Ectodermal cell (in vitro differentiated cells): Measurements from ENCODE around the gene BRDT. TPM values are rescaled to one million over a fixed set of nuclear protein-coding genes. Genes with fewer than 3 reads are reported as not detected.

ENCODE experiments used
- H3K27ac ChIP-seq: 2 replicates; pipeline ENCODE4 v1.7.0; 2013; ENCODE audit warnings: mild to moderate bottlenecking, low read depth, low read length; ENCODE audit not compliant: insufficient read depth, poor library complexity, severe bottlenecking
- H3K27me3 ChIP-seq: 2 replicates; pipeline ENCODE4 v1.7.0; 2013; ENCODE audit warnings: mild to moderate bottlenecking, low read length; ENCODE audit not compliant: insufficient read depth, control insufficient read depth, poor library complexity, severe bottlenecking
- H3K36me3 ChIP-seq: one replicate; pipeline ENCODE4 v1.7.0; 2013; ENCODE audit warnings: low read length; ENCODE audit not compliant: control insufficient read depth, insufficient read depth
- H3K4me1 ChIP-seq: one replicate; pipeline ENCODE4 v1.7.0; 2013; ENCODE audit warnings: low read length; ENCODE audit not compliant: control insufficient read depth, insufficient read depth
- H3K4me3 ChIP-seq: 2 replicates; pipeline ENCODE4 v1.7.0; 2013; ENCODE audit warnings: low read depth, low read length, control low read depth; ENCODE audit not compliant: insufficient read depth
- H3K9me3 ChIP-seq: 2 replicates; pipeline ENCODE4 v1.7.0; 2013; ENCODE audit warnings: mild to moderate bottlenecking, low read length, moderate library complexity; ENCODE audit not compliant: control insufficient read depth
- WGBS, 2 experiments: methylation state at CpG; one replicate each; pipeline ENCODE4 v1.1.7; 2013; ENCODE audit warnings: missing lambda C conversion rate in 2 of 2; 5-methylcytosine and 5-hydroxymethylcytosine counted together
- polyA plus RNA-seq, 4 experiments: library from polyadenylated mRNA; stranded (reverse); fragments of 50-300 nt; gene quantifications; one replicate each; pipeline ENCODE4 v1.2.3, GENCODE V29; 2013

BRDT gene
- not detected for polyA plus RNA-seq (2013, experiment 1 of 4)
- not detected for polyA plus RNA-seq (2013, experiment 2 of 4)
- not detected for polyA plus RNA-seq (2013, experiment 3 of 4)
- not detected for polyA plus RNA-seq (2013, experiment 4 of 4)

DNA sequence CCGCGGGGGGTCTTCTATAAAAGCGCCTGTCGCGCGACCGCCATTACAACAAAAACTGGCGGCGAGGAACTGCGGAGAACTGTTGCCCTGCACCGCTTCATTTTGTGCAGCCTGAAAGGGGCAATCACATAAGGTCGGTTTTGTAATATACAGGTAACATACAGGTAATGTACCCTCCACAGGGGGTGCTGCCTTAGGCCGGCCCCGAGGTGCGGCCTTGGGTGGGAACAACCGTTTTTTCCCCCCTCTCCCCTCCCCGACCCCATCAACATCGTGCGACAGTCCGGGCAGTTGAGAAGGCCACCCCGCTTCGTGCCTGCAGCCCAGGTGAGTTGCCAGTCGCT is at the start of gene BRDT:
Gene BRDT, plus strand, starts transcription at position 46 of the 344 bp plus-strand sequence. CDS start 13,354 bp downstream, outside the sequence.
- WGBS, 2 experiments = 86% methylated on average over 23 of the region's 23 CpGs
- Histone ChIP-seq H3K4me1 (no peaks in the 10 kb centered on the region), H3K36me3 (no peaks in the 10 kb centered on the region), H3K4me3 (no peak within 1 kb of the TSS), H3K27ac (no peak within 1 kb of the TSS), H3K9me3 (no peaks in the 10 kb centered on the region), H3K27me3 (no peaks in the 10 kb centered on the region)

GRCh38 chr1:91900562-91900961 is 48.6 kb upstream of the BRDT start:
- H3K9me3 ChIP-seq = no peaks in the 10 kb centered on the region
- no peaks in the 10 kb centered on the region for H3K36me3 ChIP-seq
- no peaks in the 10 kb centered on the region for H3K4me1 ChIP-seq
- no peaks in the 10 kb centered on the region for H3K27me3 ChIP-seq
- H3K4me3 ChIP-seq = no peak overlapping the region
- no peak overlapping the region for H3K27ac ChIP-seq
- WGBS, 2 experiments = 78 to 95% methylated on average over 1 of the region's 1 CpG

DNA sequence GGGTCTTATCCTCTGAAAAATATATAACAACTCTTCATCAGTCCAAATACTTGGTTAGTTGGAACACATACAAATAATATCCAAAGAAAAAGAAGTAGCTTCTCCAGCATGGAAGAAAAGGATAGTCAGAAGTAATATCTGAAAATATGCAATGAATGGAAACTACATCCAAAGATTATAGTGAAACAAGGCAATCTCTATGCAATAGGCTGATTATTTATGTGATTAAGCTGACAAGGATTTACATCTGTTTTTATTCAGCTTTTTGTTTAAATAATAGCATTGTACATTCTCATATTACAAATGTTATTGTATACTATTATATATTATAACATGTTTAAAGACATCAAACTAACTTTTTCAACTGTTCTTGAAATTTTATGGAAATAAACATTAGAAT is 48.0 kb upstream of the BRDT start:
- H3K4me1 ChIP-seq = no peaks in the 10 kb centered on the region
- H3K36me3 ChIP-seq = no peaks in the 10 kb centered on the region
- H3K27me3 ChIP-seq = no peaks in the 10 kb centered on the region
- H3K9me3 ChIP-seq = no peaks in the 10 kb centered on the region
- no peak overlapping the region for H3K4me3 ChIP-seq
- H3K27ac ChIP-seq = no peak overlapping the region

GRCh38 chr1:91912266-91912665 is 36.9 kb upstream of the BRDT start:
- H3K36me3 ChIP-seq = no peaks in the 10 kb centered on the region
- WGBS, 2 experiments = 71% methylated on average over 1 of the region's 1 CpG; no CpG with 5 or more reads in 1 of the 2 experiments
- no peak overlapping the region for H3K27ac ChIP-seq
- no peaks in the 10 kb centered on the region for H3K4me1 ChIP-seq
- H3K27me3 ChIP-seq = no peaks in the 10 kb centered on the region
- H3K9me3 ChIP-seq = no peaks in the 10 kb centered on the region
- no peak overlapping the region for H3K4me3 ChIP-seq

- WGBS, 2 experiments = 82 to 100% methylated on average over 1 to 2 of the region's 3 CpGs
- Histone ChIP-seq H3K27me3 (no peaks in the 10 kb centered on the region), H3K4me1 (no peaks in the 10 kb centered on the region), H3K36me3 (no peaks in the 10 kb centered on the region), H3K27ac (no peak overlapping the region), H3K9me3 (no peaks in the 10 kb centered on the region), H3K4me3 (no peak overlapping the region)
These were observed 36.2 kb upstream of the BRDT start for GRCh38 chr1:91913018-91913417.

- H3K36me3 ChIP-seq = no peaks in the 10 kb centered on the region
- H3K9me3 ChIP-seq = no peaks in the 10 kb centered on the region
- WGBS, 2 experiments = 93 to 96% methylated on average over 3 of the region's 4 CpGs
- H3K4me3 ChIP-seq = no peak overlapping the region
- H3K4me1 ChIP-seq = no peaks in the 10 kb centered on the region
- H3K27ac ChIP-seq = no peak overlapping the region
- no peaks in the 10 kb centered on the region for H3K27me3 ChIP-seq
These were observed 33.2 kb upstream of the BRDT start for GRCh38 chr1:91916046-91916445.

- WGBS, 2 experiments = 74 to 85% methylated on average over 5 of the region's 5 CpGs
- Histone ChIP-seq H3K4me1 (no peaks in the 10 kb centered on the region), H3K27me3 (no peaks in the 10 kb centered on the region), H3K27ac (no peak overlapping the region), H3K36me3 (no peaks in the 10 kb centered on the region), H3K9me3 (no peaks in the 10 kb centered on the region), H3K4me3 (no peak overlapping the region)
These were observed 32.3 kb upstream of the BRDT start for GRCh38 chr1:91916811-91917460.

GRCh38 chr1:91919962-91920361 is 29.2 kb upstream of the BRDT start:
- no peak overlapping the region for H3K27ac ChIP-seq
- H3K4me3 ChIP-seq = no peak overlapping the region
- H3K36me3 ChIP-seq = no peaks in the 10 kb centered on the region
- H3K4me1 ChIP-seq = no peaks in the 10 kb centered on the region
- H3K27me3 ChIP-seq = no peaks in the 10 kb centered on the region
- WGBS, 2 experiments = 87 to 88% methylated on average over 8 of the region's 8 CpGs
- no peaks in the 10 kb centered on the region for H3K9me3 ChIP-seq

- H3K27ac ChIP-seq = no peak overlapping the region
- 93 to 95% methylated on average over 2 of the region's 2 CpGs for WGBS, 2 experiments
These were observed 25.1 kb upstream of the BRDT start for GRCh38 chr1:91924146-91924545.

DNA sequence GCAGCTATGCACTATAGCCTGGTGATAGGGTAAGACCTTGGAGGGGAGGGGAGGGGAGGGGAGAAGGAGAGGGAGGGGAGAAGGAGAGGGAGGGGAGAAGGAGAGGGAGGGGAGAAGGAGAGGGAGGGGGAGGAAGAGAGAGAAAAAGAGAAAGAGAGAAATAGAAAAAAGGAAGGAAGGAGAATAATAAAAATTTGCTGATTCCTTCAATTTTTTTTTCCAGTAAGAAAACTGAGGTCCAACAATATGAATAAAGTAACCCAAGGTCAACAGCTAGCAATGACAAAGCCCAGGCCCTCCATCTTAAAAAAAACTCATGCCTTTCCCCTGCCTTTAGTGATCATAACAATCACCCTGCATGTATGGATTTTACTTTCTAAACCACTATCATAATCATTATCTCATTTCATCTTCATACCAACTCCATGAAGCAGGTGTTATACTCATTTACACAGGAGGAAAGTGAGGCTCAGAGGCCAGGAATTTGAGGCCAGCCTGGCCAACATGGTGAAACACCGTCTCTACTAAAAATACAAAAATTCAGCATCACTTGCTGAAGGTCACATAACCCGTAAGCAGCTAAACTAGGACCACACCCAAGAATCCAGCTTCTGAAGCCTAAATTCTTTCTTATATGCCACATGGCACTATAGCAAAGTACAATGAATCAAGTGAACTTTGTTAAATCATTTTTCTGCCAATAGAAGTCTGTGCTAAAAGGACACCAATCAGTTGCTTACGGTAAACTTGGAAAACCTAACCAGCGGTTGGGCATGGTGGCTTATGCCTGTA is 23.4 kb upstream of the BRDT start:
- Histone ChIP-seq H3K9me3 (no peaks in the 10 kb centered on the region), H3K36me3 (no peaks in the 10 kb centered on the region), H3K4me1 (no peaks in the 10 kb centered on the region), H3K27ac (no peak overlapping the region), H3K27me3 (no peaks in the 10 kb centered on the region), H3K4me3 (no peak overlapping the region)
- 97% methylated on average over 4 of the region's 4 CpGs for WGBS, 2 experiments

More at GRCh38 chr1:91924146-91924545, 25.1 kb upstream of the BRDT start:
- Histone ChIP-seq H3K27me3 (no peaks in the 10 kb centered on the region), H3K36me3 (no peaks in the 10 kb centered on the region), H3K4me1 (no peaks in the 10 kb centered on the region), H3K4me3 (no peak overlapping the region), H3K9me3 (no peaks in the 10 kb centered on the region)
